SK-N-SH treated with all-trans-retinoic acid at 6 μM for 48 hours (cell line): ENCODE data around the gene CHN1.
A peak's percentile ranks its signal among the peaks of the same experiment; 100 is the strongest.

Source experiments
- ATAC-seq: fragments of 200-7000 bp; cut with Tn5 transposase; 3 replicates; pipeline ENCODE4 v1.9.1; 2020; ENCODE audit warnings: mild to moderate bottlenecking, moderate library complexity
- ARNTL ChIP-seq: fragments of 450-650 bp; formaldehyde crosslinking; IDR thresholded peaks from 2 replicates; pipeline ENCODE4 v1.5.0; 2020; ENCODE audit warnings: low read depth, mild to moderate bottlenecking, moderate library complexity, borderline replicate concordance
- BACH2 ChIP-seq: fragments of 250-450 bp; sonication (Bioruptor Pico); IDR thresholded peaks from 2 replicates; pipeline ENCODE4 v1.9.0; 2021; ENCODE audit warnings: mild to moderate bottlenecking, borderline replicate concordance
- CSDC2 ChIP-seq: fragments of 250-450 bp; sonication (Bioruptor Pico); IDR thresholded peaks from 2 replicates; pipeline ENCODE4 v1.5.0; 2020; ENCODE audit warnings: mild to moderate bottlenecking, moderate library complexity
- CSRNP3 ChIP-seq: fragments of 250-450 bp; sonication (Bioruptor Pico); IDR thresholded peaks from 2 replicates; pipeline ENCODE4 v1.5.1; 2021; ENCODE audit warnings: mild to moderate bottlenecking, moderate library complexity
- ESRRG ChIP-seq: fragments of 250-450 bp; sonication (Bioruptor Pico); IDR thresholded peaks from 2 replicates; pipeline ENCODE4 v1.6.1; 2021; ENCODE audit warnings: mild to moderate bottlenecking
- GLIS3 ChIP-seq: fragments of 250-450 bp; sonication (Bioruptor Pico); IDR thresholded peaks from 2 replicates; pipeline ENCODE4 v1.5.0; 2020; ENCODE audit warnings: mild to moderate bottlenecking, moderate library complexity
- ISL1 ChIP-seq: fragments of 250-450 bp; sonication (Bioruptor Pico); IDR thresholded peaks from 2 replicates; pipeline ENCODE4 v2.1.2; 2022; ENCODE audit warnings: mild to moderate bottlenecking, moderate library complexity
- OSR1 ChIP-seq: fragments of 250-450 bp; sonication (Bioruptor Pico); IDR thresholded peaks from 2 replicates; pipeline ENCODE4 v1.8.0; 2022; ENCODE audit warnings: moderate library complexity, mild to moderate bottlenecking, inconsistent platforms
- PPARA ChIP-seq: fragments of 250-450 bp; sonication (Bioruptor Pico); IDR thresholded peaks from 2 replicates; pipeline ENCODE4 v1.5.0; 2020; ENCODE audit warnings: mild to moderate bottlenecking, borderline replicate concordance
- RARB ChIP-seq: fragments of 250-450 bp; sonication (Bioruptor Pico); IDR thresholded peaks from 2 replicates; pipeline ENCODE4 v1.8.0; 2021; ENCODE audit warnings: mild to moderate bottlenecking, moderate library complexity
- TCF4 ChIP-seq: fragments of 250-450 bp; sonication (Bioruptor Pico); IDR thresholded peaks from 2 replicates; pipeline ENCODE4 v1.8.0; 2021; ENCODE audit warnings: mild to moderate bottlenecking, moderate library complexity, borderline replicate concordance
- TOX ChIP-seq: fragments of 250-450 bp; sonication (Bioruptor Pico); IDR thresholded peaks from 2 replicates; pipeline ENCODE4 v1.8.0; 2021; ENCODE audit warnings: mild to moderate bottlenecking, moderate library complexity, borderline replicate concordance
- TSHZ2 ChIP-seq: fragments of 250-450 bp; sonication (Bioruptor Pico); IDR thresholded peaks from 2 replicates; pipeline ENCODE4 v1.5.0; 2020; ENCODE audit warnings: mild to moderate bottlenecking, moderate library complexity
- ZC3H10 ChIP-seq: fragments of 250-450 bp; sonication (Bioruptor Pico); IDR thresholded peaks from 2 replicates; pipeline ENCODE4 v1.5.1; 2021; ENCODE audit warnings: mild to moderate bottlenecking, moderate library complexity
- ZFP3 ChIP-seq: fragments of 250-450 bp; sonication (Bioruptor Pico); IDR thresholded peaks from 2 replicates; pipeline ENCODE4 v1.5.0; 2020; ENCODE audit warnings: mild to moderate bottlenecking, moderate library complexity
- ZFP30 ChIP-seq: fragments of 450-650 bp; formaldehyde crosslinking; IDR thresholded peaks from 2 replicates; pipeline ENCODE4 v1.5.0; 2022; ENCODE audit warnings: mild to moderate bottlenecking, moderate library complexity
- ZNF565 ChIP-seq: fragments of 450-650 bp; formaldehyde crosslinking; conservative IDR thresholded peaks from 2 replicates; pipeline ENCODE4 v1.5.0; 2020; ENCODE audit warnings: low read depth, mild to moderate bottlenecking, moderate library complexity
- ZNF70 ChIP-seq: fragments of 450-650 bp; formaldehyde crosslinking; IDR thresholded peaks from 2 replicates; pipeline ENCODE4 v1.5.0; 2020; ENCODE audit warnings: mild to moderate bottlenecking, moderate library complexity
- ZNF8 ChIP-seq: fragments of 450-650 bp; formaldehyde crosslinking; IDR thresholded peaks from 2 replicates; pipeline ENCODE4 v1.5.0; 2020; ENCODE audit warnings: mild to moderate bottlenecking, moderate library complexity
- TF ChIP-seq, protein P1 (sequence below): fragments of 250-450 bp; sonication (Bioruptor Pico); IDR thresholded peaks from 2 replicates; pipeline ENCODE4 v1.8.0; 2021; ENCODE audit warnings: low read depth, mild to moderate bottlenecking, moderate library complexity, borderline replicate concordance
- TF ChIP-seq, protein P2 (sequence below): fragments of 250-450 bp; sonication (Bioruptor Pico); IDR thresholded peaks from 2 replicates; pipeline ENCODE4 v1.5.1; 2020; ENCODE audit warnings: low read depth, mild to moderate bottlenecking, moderate library complexity
- TF ChIP-seq, protein P3 (sequence below): fragments of 250-450 bp; sonication (Bioruptor Pico); IDR thresholded peaks from 2 replicates; pipeline ENCODE4 v1.8.0; 2020; ENCODE audit warnings: mild to moderate bottlenecking, moderate library complexity, borderline replicate concordance

CHN1 gene

GRCh38 chr2:174827371-174828369 is 177.5 kb downstream of the CHN1 start:
- no peak for TF ChIP-seq ARNTL (CRISPR knock-in tag)
- TF ChIP-seq ZFP3 (CRISPR knock-in tag) = no peak
- TF ChIP-seq ZC3H10 (CRISPR knock-in tag) = no peak
- TF ChIP-seq ZNF70 (CRISPR knock-in tag) = no peak
- TF ChIP-seq CSDC2 = no peak
- no peak for TF ChIP-seq ESRRG (CRISPR knock-in tag)
- no peak for TF ChIP-seq GLIS3
- no peak for TF ChIP-seq ZNF565 (CRISPR knock-in tag)
- TF ChIP-seq, protein P1, sequence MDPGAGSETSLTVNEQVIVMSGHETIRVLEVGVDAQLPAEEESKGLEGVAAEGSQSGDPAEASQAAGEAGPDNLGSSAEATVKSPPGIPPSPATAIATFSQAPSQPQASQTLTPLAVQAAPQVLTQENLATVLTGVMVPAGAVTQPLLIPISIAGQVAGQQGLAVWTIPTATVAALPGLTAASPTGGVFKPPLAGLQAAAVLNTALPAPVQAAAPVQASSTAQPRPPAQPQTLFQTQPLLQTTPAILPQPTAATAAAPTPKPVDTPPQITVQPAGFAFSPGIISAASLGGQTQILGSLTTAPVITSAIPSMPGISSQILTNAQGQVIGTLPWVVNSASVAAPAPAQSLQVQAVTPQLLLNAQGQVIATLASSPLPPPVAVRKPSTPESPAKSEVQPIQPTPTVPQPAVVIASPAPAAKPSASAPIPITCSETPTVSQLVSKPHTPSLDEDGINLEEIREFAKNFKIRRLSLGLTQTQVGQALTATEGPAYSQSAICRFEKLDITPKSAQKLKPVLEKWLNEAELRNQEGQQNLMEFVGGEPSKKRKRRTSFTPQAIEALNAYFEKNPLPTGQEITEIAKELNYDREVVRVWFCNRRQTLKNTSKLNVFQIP (CRISPR knock-in tag) = no peak
- TF ChIP-seq OSR1 (CRISPR knock-in tag) = no peak
- no peak for TF ChIP-seq ZNF8 (CRISPR knock-in tag)
- TF ChIP-seq, protein P2, sequence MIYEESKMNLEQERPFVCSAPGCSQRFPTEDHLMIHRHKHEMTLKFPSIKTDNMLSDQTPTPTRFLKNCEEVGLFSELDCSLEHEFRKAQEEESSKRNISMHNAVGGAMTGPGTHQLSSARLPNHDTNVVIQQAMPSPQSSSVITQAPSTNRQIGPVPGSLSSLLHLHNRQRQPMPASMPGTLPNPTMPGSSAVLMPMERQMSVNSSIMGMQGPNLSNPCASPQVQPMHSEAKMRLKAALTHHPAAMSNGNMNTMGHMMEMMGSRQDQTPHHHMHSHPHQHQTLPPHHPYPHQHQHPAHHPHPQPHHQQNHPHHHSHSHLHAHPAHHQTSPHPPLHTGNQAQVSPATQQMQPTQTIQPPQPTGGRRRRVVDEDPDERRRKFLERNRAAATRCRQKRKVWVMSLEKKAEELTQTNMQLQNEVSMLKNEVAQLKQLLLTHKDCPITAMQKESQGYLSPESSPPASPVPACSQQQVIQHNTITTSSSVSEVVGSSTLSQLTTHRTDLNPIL (CRISPR knock-in tag) = no peak
- no peak for TF ChIP-seq RARB (CRISPR knock-in tag)
- TF ChIP-seq PPARA = no peak
- TF ChIP-seq TCF4 (CRISPR knock-in tag) = no peak
- no peak for TF ChIP-seq ISL1 (CRISPR knock-in tag)
- TF ChIP-seq TOX (CRISPR knock-in tag) = no peak
- TF ChIP-seq, protein P3, sequence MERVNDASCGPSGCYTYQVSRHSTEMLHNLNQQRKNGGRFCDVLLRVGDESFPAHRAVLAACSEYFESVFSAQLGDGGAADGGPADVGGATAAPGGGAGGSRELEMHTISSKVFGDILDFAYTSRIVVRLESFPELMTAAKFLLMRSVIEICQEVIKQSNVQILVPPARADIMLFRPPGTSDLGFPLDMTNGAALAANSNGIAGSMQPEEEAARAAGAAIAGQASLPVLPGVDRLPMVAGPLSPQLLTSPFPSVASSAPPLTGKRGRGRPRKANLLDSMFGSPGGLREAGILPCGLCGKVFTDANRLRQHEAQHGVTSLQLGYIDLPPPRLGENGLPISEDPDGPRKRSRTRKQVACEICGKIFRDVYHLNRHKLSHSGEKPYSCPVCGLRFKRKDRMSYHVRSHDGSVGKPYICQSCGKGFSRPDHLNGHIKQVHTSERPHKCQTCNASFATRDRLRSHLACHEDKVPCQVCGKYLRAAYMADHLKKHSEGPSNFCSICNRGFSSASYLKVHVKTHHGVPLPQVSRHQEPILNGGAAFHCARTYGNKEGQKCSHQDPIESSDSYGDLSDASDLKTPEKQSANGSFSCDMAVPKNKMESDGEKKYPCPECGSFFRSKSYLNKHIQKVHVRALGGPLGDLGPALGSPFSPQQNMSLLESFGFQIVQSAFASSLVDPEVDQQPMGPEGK (CRISPR knock-in tag) = no peak
- no peak for TF ChIP-seq CSRNP3
- no peak for TF ChIP-seq TSHZ2 (CRISPR knock-in tag)
- peak; percentile 61 for ATAC-seq

- no peak for ATAC-seq
- TF ChIP-seq ZFP30 = no peak
- no peak for TF ChIP-seq CSRNP3
- no peak for TF ChIP-seq ZNF8 (CRISPR knock-in tag)
- TF ChIP-seq TCF4 (CRISPR knock-in tag) = no peak
- no peak for TF ChIP-seq BACH2 (CRISPR knock-in tag)
- TF ChIP-seq ZNF565 (CRISPR knock-in tag) = no peak
- TF ChIP-seq ZNF70 (CRISPR knock-in tag) = no peak
- TF ChIP-seq CSDC2 = no peak
- no peak for TF ChIP-seq TSHZ2 (CRISPR knock-in tag)
- TF ChIP-seq RARB (CRISPR knock-in tag) = no peak
- TF ChIP-seq, protein P1 (CRISPR knock-in tag) = no peak
- TF ChIP-seq ISL1 (CRISPR knock-in tag) = no peak
- no peak for TF ChIP-seq OSR1 (CRISPR knock-in tag)
- TF ChIP-seq, all 23 proteins: peak for 0
These were observed 179.1 kb downstream of the CHN1 start for GRCh38 chr2:174826051-174826450.
